GM18873 (cell line): Measurements from ENCODE around the gene SCP2.

ENCODE experiments used
- ATAC-seq: cut with Tn5 transposase; IDR thresholded peaks from one replicate; pipeline ENCODE4 v1.9.1; 2021; ENCODE audit warnings: mild to moderate bottlenecking, moderate library complexity, moderate number of reproducible peaks; ENCODE audit not compliant: unreplicated experiment, low FRiP score

The SCP2 gene, protein sequence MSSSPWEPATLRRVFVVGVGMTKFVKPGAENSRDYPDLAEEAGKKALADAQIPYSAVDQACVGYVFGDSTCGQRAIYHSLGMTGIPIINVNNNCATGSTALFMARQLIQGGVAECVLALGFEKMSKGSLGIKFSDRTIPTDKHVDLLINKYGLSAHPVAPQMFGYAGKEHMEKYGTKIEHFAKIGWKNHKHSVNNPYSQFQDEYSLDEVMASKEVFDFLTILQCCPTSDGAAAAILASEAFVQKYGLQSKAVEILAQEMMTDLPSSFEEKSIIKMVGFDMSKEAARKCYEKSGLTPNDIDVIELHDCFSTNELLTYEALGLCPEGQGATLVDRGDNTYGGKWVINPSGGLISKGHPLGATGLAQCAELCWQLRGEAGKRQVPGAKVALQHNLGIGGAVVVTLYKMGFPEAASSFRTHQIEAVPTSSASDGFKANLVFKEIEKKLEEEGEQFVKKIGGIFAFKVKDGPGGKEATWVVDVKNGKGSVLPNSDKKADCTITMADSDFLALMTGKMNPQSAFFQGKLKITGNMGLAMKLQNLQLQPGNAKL

DNA sequence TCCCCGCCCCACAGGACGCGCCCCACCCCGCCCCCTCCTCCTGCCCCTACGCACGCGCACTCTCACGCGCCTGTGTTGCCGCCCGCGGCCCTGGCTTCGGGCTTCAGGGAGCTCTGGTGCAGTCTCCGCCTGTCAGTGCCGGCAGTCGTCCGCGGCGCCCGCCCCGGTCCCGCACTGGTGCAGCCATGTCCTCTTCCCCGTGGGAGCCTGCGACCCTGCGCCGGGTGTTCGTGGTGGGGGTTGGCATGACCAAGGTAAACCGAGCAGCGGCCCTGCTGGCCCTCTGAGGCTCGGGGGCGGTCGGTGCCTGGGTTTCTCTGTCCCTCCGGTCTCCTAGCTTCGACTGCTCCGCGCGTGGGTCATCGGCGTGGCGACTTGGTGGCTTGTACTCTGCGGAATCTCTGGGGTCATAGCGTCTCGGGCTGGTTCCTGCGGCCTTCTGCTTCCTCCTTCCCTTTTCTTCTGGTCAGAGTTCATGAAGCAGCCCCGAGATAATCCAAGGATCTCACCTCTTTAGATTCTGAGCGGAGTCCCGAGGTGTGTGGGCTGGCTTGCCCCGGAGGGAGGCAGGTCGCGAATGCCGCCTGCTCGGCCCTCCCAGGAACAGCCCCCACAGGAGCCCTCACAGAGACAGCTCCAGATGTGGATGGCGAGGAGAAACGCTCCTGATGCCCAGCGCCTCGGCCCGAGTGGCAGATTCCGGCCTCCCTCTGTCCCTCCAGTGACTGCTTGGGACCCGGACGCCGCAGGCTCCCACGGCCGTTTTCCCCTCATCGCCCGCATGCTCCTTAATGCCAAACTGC, at the start of gene SCP2:
Gene SCP2 (plus strand): TSS at position 65 of the 803 bp plus-strand sequence. CDS start 121 bp downstream, at position 186.
- no peak for ATAC-seq

DNA sequence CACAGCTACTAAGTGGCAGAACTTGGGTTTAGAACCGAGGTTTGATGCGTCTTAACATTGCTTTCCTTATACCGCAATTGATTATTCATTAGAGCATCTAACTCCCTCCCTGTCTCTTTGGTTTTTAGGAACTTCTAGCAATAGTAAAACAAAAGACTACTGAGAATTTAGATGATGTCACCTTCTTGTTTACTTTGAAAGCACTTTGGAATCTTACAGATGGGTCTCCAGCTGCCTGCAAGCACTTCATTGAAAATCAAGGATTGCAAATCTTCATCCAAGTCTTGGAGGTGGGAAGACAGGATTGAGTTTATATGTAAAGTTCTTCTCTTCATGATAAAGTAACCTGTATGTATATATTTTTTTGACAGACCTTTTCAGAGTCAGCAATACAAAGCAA, 49.5 kb upstream of the SCP2 start:
- ATAC-seq = no peak

DNA sequence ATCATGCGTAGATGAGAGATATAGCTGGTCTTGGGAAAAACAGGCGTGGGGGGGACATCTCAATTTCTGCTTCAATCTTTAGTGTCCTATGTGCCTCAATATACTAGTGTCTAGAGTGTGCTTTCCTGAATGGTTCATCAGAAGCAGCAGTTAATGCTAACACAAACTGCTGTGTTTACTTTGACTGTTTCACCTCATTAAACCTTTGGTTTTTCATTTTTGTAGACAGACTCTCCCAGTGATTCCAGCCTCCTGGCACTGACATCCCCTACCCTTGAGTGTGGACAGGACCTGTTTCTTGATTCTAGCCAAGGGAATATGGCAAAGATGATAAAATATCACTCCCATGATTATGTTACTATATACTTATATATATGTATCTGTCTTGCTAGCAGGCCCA, 46.9 kb upstream of the SCP2 start:
- ATAC-seq = no peak

DNA sequence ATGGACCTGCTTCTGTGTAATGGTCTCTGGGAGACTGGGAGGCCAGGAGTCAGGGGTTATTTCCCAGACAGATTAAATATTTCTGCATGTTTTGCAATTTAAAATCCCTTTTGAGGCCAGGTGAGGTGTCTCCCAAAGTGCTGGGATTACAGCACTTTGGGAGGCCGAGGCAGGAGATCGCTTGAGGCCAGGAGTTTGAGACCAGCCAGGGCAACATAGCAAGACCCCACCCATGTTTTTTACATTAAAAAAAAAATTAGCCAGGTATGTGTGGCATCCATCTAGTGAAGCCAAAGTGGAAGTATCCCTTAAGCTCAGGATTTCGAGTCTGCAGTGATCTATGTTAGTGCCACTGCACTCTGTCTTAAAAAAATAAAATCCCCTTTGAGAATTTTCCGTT, 39.6 kb upstream of the SCP2 start:
- ATAC-seq = no peak

DNA sequence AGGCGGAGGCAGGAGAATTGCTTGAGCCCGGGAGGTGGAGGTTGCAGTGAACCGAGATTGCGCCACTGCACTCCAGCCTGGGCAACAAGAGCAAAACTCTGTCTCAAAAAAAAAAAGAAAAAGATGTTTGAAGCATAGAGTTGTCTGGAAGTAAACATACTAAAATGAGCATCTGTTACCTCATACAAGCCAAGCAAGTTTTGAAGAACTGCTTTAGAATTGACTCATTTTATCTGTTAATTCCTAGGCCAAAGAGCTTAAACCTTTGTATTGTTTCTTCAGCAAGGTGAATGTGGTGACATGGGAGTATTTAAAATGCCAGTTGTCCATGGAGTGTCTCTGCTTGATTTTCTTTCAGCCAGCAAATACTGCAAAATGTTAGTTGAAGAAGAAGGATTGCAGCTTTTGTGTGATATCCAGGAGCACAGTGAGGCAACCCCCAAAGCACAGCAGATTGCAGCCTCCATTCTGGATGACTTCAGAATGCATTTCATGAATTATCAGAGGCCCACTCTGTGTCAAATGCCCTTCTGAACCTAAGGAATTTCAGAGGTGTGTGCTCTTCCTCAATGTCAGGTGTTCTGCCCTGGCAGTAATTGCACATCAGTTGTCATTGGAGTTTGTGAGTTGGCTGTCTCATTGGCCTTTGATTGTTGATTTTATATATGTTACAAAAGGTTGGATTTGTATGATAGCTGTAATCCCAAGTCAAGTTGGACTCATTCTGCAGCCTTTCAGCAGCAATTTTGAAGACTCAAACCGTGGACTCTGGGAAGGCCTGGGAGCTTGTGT, 34.5 kb upstream of the SCP2 start:
- ATAC-seq = no peak

DNA sequence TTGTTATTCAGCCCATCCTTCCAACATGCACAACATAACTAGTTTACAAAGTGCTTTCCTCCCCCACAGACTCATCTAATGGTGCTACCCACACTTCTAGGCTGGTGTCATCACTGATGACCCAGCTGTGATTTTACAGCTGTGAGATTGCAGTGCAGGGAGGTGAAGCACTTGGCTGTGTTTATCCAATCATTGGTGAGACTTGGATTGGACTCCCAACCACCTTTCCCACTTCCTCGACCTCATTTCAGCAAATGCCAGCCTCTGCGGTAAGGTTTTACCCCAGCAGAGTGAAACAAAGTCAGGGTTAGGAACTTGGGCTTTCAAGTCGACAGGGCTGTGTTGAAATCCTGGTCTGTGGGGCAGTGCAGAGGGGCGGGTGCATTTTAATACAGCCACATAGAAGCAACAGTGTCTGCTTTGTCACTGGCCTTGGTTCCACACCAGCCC, 27.6 kb upstream of the SCP2 start:
- ATAC-seq = no peak

DNA sequence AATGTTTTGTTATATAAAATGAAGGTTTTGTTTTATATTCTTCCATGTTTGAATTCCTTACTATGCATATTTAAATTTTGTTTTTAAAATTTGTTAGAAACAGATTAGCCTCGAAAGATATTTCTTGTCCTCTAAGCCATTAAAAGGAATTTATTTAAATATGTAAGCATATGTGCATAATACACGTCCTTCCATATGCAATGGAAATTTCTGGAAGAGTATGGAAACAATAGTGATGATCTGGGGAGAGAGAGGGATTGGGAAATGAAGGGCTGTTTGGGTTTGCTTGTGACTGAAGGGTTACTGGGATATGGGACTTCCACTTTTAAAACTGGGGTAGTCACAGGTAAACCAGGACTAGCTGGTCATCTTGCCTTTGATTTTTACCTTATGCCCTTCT, 26.7 kb upstream of the SCP2 start:
- ATAC-seq = no peak

DNA sequence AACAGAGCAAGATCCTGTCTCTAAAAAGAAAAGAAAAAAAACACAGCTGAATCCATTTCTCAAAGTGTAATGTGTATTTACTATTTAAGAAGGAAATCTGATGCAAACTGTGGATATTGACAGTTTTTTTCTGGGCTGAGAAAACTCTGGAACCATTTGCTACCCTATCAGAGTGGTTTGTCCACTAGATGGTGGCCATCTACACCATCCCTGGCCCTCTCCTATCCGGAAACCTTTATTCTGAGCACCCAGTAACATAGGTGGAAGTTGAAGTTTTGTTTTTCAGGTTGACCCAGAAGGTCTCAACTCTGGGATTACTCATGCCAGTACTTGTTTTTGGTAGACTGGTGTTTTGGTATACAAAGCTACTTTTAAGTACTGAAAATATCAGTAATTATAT, 25.7 kb upstream of the SCP2 start:
- no peak for ATAC-seq

DNA sequence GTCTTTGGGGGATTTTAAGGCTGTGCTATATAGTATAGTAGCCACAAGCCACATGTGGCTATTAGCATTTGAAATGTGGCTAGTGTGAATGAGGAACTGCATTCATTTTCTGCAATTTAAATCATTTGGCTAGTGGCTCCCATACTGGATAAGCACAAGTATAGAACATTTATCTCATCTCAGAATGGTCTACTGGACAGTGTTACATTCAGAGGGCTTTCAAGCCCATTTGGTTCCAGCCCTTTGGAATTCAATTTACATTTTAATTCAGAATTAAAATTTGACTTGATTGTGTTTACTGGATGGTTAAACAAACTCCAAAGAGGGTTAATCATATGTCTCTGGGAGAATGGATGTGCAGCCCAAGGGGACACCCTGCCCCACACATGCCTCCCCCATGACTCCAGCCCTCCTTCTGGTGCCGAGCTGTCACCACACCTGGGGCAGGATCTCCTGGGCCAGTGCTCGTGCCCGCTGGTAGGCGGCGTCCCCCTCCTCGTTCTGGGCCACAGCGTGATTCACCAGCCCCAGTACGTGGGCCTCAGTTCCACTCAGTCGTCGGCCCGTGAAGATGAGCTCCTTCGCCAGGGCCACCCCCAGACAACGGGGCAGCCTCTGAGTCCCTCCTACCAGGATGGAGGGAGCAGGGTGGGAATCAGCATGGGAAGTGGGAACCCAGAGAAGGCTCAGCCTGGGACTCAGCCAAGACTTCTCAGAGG, 22.7 kb upstream of the SCP2 start:
- ATAC-seq = no peak

DNA sequence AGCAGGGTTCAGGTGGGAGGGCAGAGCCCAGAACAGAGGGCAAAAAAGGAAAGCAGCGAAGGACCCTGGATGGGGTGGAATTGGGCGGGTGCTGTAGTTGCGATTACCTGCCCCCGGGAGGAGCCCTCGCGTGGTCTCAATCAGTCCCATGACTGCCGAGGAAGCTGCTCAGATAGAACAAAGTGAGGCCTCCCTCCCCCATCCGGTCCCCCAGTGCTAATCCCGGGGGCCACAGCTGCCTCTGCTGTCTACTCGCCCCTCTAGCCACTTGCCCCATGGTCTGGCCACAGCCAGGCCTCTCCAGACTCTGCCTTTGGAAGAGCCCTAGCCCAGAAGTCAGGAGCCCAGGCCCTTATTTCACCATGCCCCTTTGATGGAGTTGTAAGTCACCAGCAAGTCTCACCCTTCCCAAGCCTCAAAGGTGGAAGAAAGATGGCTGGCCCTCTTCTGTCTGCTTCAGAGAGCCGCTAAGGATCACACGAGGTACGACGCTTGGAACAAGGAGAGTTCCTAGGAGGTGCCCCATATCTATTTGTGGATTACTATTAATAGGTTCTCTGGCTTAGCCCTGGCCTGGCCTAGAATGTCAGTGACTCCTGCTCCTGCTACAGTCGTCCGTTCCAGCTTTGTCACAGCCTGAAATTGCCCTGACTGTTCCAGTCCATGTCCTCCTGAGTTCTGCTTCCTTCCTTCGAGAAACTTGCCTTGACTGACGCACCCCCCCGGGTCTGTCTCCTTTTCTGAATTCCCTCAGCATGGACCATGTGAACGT, 22.0 kb upstream of the SCP2 start:
- no peak for ATAC-seq

DNA sequence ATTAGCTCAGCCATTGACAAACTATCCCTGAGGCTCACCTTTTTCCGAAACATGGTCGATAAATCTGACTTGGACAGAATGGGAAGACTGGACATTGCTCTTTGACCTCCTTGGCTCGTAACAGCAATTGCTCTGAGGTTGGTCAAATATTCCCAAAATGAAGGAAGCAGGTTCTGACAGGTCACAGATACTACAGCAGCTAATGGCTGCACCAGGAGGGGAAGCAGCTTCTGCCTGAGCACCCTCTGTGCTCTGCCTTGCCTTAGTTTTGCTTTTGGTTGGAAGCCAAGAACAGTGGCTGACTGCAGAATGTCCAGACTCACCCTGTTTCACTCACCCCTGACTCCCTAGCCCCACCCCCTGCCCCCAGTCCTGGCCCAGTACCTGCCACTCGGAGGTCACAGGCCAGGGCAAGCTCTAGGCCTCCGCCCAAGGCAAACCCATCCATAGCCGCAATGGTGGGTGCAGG, 20.9 kb upstream of the SCP2 start:
- no peak for ATAC-seq

DNA sequence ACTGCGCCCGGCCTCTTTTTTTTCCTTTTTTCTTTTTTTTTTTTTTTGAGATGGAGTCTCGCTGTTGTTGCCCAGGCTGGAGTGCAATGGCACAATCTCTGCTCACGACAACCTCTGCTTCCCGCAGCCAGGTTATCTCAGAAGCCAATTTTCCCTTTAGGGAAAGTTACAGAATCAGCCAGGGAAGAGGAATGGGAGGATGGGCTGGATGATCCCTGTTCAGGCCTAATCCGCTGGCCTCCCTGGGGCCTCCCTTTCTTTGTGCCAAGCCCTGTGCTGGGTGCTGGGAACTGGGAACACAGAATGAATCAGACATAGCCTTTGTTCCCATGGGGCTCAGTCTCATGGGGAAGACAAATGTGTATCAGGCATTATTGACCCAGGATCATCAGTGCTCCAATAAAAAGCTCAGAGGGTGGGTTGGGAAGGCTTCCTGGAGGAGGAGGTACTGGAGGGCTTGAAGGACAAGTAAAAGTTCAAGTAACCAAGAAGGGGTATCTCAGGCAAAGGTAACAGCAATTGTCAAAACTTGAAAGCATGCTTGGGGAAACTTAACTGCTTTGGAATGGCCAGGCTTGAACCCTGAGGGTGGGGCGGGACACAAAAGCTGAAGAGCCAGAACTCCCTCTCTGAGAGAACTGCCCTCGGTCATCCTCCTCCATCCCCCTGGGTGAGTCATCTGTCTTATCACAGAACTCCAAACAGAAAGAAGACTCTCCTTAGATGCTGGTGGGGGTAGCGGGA, 19.8 kb upstream of the SCP2 start:
- no peak for ATAC-seq

DNA sequence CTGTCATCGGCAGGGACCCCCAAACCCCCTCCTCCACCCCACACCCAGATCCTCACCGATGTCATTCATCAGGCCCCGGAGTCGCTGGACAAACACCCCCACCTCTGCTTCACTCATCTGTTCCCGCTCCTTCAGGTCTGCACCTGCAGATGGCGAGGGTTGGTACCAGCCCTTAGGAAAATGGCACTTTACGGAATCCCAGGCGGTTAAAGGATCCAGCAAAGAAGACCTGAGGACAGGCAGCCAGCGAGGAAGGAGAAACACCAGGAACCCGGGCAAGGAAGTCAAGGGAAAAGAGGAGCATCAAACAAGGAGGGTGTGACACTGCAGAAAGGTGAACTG, 19.3 kb upstream of the SCP2 start:
- no peak for ATAC-seq

DNA sequence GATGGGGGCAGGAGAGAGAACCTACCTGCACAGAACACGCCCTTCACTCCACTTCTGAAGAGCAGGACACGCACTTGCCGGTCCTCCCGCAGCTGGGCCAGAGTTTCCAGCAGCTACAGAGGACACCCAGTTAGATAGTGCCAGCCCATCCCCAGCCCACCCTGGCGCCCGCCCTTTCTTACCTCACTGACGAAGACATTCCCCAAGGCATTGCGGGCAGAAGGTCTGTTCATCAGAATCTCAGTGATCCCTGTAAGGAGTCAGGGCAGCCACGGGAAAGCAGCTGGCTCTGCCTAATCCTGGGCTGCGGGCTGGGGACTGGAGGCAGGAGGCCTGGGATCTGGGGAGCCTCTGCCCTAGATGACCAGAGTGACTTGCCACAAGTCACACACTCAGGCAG, 15.5 kb upstream of the SCP2 start:
- no peak for ATAC-seq

DNA sequence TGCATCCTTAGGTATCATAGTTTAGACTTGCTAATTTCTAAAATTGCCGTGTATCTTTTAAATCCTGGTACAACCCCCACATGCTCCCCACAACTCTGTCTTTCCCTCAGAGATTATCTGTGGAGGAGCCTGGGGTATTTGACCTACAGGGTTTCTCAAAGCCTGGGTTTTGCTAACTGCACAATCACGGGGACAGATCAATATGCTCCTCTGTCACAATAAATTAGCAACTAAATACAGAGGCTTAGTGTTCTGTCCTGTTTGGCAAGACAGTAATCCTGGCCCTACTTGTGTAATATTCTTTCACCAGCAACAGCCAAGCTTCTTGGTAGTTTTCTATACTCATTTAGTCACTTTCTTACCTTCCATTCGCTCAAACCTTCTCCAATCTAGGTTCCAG, 14.1 kb upstream of the SCP2 start:
- ATAC-seq = no peak

DNA sequence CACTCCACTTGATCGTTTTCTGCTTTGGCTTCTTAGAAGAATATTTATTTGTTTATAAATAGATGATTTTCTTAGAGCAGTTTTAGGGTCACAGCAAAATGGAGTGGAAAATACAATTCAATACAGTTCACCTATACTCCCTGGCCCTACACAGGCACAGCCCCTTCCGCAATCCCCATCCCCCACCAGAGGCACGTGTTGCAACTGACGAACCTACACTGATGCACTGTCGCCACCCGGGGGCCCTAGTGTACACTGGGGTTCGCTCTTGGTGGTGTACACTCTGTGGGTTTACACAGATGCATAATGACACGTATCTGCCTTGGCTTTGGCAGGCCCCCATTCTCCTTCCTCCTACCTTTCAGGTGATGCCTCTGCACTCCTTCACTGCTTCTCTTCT, 13.5 kb upstream of the SCP2 start:
- no peak for ATAC-seq

DNA sequence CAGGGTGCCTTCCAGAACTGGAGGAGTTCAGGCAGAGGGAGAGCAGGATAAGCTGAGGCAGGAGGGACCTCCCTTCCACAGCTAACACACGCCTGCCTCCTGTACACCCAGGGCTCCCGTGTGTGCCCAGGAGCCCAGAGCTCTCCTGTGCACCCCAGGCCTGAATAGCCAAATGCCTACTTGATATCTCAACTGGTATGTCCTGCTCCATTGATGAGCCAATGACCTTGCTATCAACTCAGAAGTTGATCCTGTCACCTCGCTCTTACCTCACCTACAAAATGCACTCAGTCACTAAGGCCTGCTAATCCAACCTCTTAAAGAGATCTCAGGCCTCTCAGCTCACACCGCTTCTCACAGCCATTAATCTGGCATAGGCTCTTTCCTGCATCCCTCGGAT, 12.6 kb upstream of the SCP2 start:
- ATAC-seq = no peak

DNA sequence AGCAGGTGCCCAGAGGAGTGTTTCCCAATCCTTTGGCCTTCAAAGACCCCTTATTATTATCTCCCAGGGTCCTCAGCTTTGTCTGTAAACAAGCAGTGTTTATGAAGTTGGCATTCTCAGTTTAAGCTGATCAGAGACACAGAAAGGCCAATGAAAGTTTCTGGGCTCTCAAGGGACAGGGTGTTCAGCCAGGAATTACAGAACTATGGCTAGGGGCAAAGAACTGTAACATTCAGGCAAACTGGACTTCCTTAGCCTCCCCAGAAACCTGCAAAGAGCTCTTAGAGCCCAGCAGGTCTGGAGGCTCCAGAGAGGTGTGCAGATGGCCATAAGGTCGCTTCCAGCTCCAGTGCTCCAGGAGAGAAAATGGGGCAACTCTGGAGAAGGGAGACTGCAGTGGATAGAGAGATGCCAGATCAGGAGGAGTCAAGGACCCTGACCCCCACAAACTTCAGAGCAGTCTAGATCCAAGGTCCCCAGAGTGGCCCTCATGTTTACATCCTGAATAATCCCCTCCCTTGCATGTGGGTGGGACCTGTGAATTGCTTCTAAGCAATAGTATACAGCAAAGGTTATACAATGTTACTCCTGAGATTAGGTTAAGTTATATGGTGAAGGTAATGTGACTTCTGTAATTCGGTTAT, 11.7 kb upstream of the SCP2 start:
- no peak for ATAC-seq
